ENCODE measurements around the gene SH3GLB2.
"Not testable (repeated sequence)": the region's sequence is repeated elsewhere in the genome, so short reads cannot be mapped to it uniquely, and the experiment has no call there.

The SH3GLB2 gene

GRCh38 chr9:129006328-129007034 lies 21.6 kb downstream of the SH3GLB2 start:
- DNase-seq (ENCODE audit: low read depth), result peak; percentile 73
- TF ChIP-seq, protein P1, sequence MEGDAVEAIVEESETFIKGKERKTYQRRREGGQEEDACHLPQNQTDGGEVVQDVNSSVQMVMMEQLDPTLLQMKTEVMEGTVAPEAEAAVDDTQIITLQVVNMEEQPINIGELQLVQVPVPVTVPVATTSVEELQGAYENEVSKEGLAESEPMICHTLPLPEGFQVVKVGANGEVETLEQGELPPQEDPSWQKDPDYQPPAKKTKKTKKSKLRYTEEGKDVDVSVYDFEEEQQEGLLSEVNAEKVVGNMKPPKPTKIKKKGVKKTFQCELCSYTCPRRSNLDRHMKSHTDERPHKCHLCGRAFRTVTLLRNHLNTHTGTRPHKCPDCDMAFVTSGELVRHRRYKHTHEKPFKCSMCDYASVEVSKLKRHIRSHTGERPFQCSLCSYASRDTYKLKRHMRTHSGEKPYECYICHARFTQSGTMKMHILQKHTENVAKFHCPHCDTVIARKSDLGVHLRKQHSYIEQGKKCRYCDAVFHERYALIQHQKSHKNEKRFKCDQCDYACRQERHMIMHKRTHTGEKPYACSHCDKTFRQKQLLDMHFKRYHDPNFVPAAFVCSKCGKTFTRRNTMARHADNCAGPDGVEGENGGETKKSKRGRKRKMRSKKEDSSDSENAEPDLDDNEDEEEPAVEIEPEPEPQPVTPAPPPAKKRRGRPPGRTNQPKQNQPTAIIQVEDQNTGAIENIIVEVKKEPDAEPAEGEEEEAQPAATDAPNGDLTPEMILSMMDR (conservative IDR thresholded peaks at IDR 0.05; ENCODE audit: low read length), result peak; percentile 96
- no peak overlapping the region for H3K4me3 ChIP-seq (ENCODE audit: low read length)

- DNase-seq (ENCODE audit: low read depth), result no peak
- no peak overlapping the region for H3K4me3 ChIP-seq (ENCODE audit: low read length)
- TF ChIP-seq, protein P1 (conservative IDR thresholded peaks at IDR 0.05; ENCODE audit: low read length), result no peak
These were observed 22.7 kb downstream of the SH3GLB2 start for GRCh38 chr9:129005336-129005997.

DNA sequence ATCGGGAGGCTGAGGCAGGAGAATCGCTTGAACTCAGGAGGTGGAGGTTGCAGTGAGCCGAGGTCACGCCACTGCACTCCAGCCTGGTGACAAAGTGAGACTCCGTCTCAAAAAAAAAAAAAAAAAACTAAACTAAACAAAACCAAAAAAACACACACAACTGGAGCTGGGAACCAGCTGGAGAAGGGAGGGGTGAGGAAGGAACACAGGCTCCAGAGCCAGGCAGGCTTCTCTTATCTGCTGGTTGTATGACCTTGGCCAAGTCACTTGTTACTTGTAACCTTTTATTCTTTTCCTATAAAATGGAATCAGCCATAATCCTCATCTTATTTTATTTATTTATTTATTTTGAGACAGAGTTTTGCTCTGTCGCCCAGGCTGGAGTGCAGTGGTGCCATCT lies 24.0 kb downstream of the SH3GLB2 start:
- DNase-seq (ENCODE audit: low read depth); H3K4me3 ChIP-seq (ENCODE audit: low read length): not testable (repeated sequence)

DNA sequence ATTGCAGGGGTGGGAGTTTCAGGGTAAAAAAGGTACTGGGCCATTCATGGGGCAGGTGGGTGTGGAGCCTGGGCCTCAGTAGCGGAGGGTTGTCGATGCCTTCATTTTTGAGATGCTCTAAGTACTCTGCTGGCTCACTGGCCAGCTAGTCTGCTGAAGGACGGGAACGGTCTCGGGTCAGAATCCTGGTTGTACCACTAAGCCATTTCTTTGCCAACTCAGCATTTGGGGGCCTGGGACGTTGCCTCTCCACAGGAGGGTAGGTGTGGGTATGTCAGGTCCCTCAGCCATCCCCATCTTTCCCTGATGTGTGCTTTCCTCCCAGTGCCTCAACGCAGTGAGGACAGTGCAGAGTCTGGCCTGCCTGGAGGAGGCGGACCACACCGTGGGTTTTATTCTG lies 25.1 kb downstream of the SH3GLB2 start:
- DNase-seq (ENCODE audit: low read depth), result no peak
- H3K4me3 ChIP-seq (ENCODE audit: low read length), result no peak overlapping the region
- TF ChIP-seq, protein P1 (conservative IDR thresholded peaks at IDR 0.05; ENCODE audit: low read length), result no peak

DNA sequence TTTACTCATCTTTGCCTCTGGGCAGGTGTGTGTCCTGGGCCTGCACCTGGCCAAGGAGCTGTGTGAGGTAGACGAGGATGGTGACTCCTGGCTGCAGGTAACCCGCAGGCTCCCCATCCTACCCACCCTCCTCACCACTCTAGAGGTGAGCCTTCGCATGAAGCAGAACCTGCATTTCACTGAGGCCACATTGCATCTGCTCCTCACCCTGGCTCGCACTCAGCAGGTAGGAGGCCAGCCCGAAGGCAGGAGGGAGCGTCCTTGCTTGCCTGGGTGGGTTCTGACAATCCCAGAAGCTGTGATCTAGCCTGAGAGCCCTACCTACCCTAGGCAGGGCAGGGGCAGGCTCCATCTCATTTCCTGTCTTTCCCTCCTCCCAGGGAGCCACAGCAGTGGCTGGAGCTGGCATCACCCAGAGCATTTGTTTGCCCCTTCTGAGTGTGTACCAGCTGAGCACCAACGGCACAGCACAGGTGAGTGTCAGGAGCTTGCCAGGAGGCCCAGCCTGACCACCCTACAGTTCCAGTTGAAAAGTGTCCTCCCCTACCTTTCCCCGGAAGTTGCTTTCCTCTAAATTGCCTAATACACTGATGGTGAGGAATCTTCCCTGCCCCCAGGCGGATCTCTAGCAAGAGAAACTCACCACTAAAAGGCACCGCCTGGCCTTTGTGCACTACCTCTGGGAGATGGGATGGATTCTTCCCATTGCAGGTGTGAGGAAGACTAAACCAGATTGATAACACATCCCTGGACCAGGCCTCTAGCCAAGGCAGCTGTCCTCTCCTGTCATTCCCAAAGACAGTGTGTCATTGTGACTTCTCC lies 26.4 kb downstream of the SH3GLB2 start:
- no peak overlapping the region for H3K4me3 ChIP-seq (ENCODE audit: low read length)
- no peak for DNase-seq (ENCODE audit: low read depth)
- TF ChIP-seq, protein P1 (conservative IDR thresholded peaks at IDR 0.05; ENCODE audit: low read length), result no peak

GRCh38 chr9:128999581-129000206 lies 28.4 kb downstream of the SH3GLB2 start:
- TF ChIP-seq, protein P1 (conservative IDR thresholded peaks at IDR 0.05; ENCODE audit: low read length), result no peak
- no peak for DNase-seq (ENCODE audit: low read depth)
- no peak overlapping the region for H3K4me3 ChIP-seq (ENCODE audit: low read length)

- TF ChIP-seq, protein P1 (conservative IDR thresholded peaks at IDR 0.05; ENCODE audit: low read length), result no peak
- DNase-seq (ENCODE audit: low read depth), result no peak
- no peak overlapping the region for H3K4me3 ChIP-seq (ENCODE audit: low read length)
These were observed 29.7 kb downstream of the SH3GLB2 start for GRCh38 chr9:128998462-128998861.

Measured in AG10803 (cell line).